Activated naive CD4-positive, alpha-beta T cell treated with anti-CD3 and anti-CD28 coated beads, Interleukin-2, amount 50 U/mL, for 24 hours (primary cell): ENCODE data around the gene HMCN2.

Experiments used
- H3K27ac Mint-ChIP-seq: one replicate; pipeline ENCODE4 v1.8.0; 2021; ENCODE audit warnings: mild to moderate bottlenecking, mixed read lengths
- H3K27me3 Mint-ChIP-seq: one replicate; pipeline ENCODE4 v1.8.0; 2021; ENCODE audit warnings: mixed read lengths
- H3K36me3 Mint-ChIP-seq: one replicate; pipeline ENCODE4 v1.8.0; 2021; ENCODE audit warnings: mixed read lengths
- H3K4me1 Mint-ChIP-seq: one replicate; pipeline ENCODE4 v1.8.0; 2021; ENCODE audit warnings: mixed read lengths
- H3K4me3 Mint-ChIP-seq: one replicate; pipeline ENCODE4 v1.8.0; 2021; ENCODE audit warnings: mild to moderate bottlenecking, mixed read lengths
- H3K9me3 Mint-ChIP-seq: one replicate; pipeline ENCODE4 v1.8.0; 2021; ENCODE audit warnings: mixed read lengths

The HMCN2 gene

DNA sequence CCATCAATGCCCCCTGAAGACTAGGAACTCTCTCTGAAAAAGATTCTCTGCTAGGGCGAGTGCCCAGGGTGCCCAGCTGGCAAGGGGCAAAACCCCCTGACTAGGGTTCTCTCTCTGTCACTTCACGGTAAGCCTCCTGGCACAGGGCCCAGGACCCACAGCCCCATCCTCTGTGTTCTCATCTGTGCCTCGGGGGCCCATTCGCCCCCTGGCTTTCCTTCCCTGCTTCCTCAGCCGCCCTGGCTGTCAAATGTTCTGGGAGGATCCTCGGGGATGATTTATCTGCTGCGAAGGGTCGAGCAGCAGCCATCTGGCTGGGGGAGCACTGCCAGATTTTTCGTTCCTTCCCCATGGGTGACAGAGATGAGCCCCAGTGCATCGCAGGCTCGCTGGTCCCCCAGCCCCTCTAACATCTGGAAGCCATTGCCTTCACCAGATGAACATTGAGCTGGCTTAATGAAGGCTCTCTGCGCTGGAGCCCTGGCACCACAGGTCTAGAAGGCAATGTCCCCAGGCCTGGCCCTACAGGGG, 24.2 kb downstream of the HMCN2 start:
- Mint-ChIP-seq H3K4me3 (no peak overlapping the region), H3K27me3 (peaks cover 21% of the 10 kb centered on the region), H3K4me1 (no peaks in the 10 kb centered on the region), H3K36me3 (no peaks in the 10 kb centered on the region), H3K27ac (no peak overlapping the region), H3K9me3 (no peaks in the 10 kb centered on the region)

DNA sequence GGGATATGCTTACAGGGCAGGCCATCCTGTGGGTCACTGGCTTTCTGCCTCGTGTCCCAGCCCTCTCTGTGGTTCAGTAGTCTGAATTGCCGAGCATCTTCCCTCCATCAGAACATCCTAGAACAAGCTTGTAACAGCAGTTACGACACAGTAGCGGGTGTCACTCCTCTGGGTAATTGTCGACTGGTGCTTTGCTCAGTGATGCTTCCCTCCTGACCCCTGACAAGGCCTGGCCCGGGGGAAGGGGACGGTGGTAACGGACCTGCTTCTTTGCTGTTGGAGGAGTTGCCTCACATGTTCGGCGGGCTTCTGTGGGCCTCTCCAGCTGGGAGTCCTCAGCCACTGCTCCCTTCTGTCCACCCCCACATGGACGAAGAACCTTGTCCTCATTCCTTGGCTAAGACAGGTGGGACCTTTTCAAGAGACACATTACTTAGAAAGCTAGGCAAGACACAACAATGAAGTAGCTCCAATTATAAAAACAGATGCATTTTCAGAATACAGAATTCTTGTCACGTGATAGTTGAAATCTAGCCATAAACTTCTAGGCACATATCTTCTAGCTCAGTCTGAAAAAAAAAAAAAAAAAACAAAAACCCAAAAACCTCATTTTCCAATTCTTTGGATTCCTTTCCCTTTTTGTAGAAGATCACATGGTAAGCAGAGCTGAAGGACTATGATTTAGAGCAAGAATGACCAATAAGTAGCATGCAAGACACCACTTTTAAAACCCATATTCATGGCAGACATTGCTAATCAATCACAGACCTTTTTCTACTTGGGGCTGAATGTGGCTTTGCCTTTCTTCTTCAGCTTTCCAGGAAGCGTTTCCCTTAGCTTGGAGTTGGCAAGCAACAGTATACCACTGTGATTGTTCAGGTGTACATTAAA, 25.0 kb downstream of the HMCN2 start:
- Mint-ChIP-seq H3K4me3 (no peak overlapping the region), H3K27ac (peak overlapping the region; percentile 5), H3K9me3 (no peaks in the 10 kb centered on the region), H3K4me1 (no peaks in the 10 kb centered on the region), H3K36me3 (no peaks in the 10 kb centered on the region), H3K27me3 (peaks cover 18% of the 10 kb centered on the region)

DNA sequence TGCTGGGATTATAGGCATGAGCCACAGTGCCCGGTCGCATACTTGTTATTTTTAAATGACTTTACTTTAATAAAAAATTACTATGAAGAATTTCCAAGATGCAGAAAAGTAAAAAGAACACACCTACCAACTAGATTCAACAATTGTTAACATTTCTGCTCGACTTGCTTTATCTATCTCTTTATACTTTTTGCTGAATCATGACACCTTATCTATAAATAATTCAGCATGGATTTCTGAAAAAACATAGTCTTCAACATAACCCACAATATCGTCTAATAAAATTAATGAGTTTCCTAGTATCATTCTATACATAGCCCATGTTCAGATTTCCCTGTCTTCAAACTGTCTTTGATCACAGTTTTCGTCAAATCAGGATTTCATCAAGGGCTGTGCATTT, 25.9 kb downstream of the HMCN2 start:
- H3K36me3 Mint-ChIP-seq: no peaks in the 10 kb centered on the region
- H3K27ac Mint-ChIP-seq: no peak overlapping the region
- no peak overlapping the region for H3K4me3 Mint-ChIP-seq
- no peaks in the 10 kb centered on the region for H3K4me1 Mint-ChIP-seq
- peaks cover 17% of the 10 kb centered on the region for H3K27me3 Mint-ChIP-seq
- H3K9me3 Mint-ChIP-seq: no peaks in the 10 kb centered on the region

DNA sequence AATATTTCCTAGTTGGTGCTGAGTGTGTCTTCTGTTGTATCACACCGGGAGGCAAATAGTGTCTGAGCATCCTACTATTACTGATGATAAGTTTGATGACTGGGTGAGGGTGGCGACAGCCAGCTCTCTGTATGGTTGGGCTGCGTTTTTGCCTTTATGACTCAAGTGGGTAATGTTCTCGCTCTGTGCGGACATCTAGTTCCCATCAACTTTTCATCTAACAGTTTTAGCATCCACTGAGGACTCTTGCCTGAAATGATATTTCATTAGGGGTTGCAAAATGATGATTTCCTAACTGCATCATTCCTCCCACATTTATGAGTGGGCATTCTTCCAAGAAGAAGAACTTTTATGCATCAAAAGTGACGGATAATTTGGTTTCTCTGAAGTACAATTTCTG, 26.5 kb downstream of the HMCN2 start:
- Mint-ChIP-seq H3K36me3 (no peaks in the 10 kb centered on the region), H3K27ac (no peak overlapping the region), H3K9me3 (no peaks in the 10 kb centered on the region), H3K4me3 (no peak overlapping the region), H3K4me1 (no peaks in the 10 kb centered on the region), H3K27me3 (peaks cover 17% of the 10 kb centered on the region)

DNA sequence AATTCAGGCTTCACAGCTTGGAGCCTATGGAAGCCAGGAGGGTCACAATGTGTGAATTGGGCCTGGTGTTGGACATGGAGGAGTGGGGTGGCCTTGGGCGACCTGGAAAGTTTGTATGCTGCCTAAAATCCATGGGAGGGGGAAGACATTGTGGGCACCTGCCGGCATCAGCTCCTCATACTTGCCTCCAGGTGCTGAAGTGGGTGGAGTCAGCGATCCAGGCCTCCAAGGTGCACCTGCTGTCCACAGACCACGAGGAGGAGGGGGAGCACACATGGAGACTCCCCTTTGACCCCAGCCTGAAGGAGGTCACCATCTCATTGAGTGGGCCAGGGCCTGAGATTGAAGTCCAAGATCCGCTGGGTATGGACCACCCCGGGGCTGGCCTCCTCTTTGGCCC, 29.1 kb downstream of the HMCN2 start:
- Mint-ChIP-seq H3K27ac (no peak overlapping the region), H3K36me3 (no peaks in the 10 kb centered on the region), H3K4me1 (no peaks in the 10 kb centered on the region), H3K27me3 (peaks cover 10% of the 10 kb centered on the region), H3K9me3 (no peaks in the 10 kb centered on the region), H3K4me3 (no peak overlapping the region)

DNA sequence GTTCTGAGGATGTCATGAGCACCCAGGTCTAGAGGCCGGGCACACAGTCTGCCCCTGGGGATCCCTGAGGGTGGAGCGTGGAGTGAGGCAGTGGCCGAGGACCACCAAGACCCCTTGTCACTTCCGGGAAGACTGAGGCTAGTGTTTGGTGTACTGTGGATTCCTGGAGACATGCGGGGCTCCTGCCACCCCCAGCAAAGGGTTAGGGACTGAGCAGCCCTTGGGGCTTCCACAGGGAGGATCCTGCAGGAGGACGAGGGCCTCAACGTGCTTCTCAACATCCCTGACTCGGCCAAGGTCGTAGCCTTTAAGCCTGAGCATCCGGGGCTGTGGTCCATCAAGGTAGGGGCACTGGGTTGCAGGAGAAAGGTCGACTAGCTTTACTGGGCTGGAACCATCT, 29.9 kb downstream of the HMCN2 start:
- Mint-ChIP-seq H3K36me3 (no peaks in the 10 kb centered on the region), H3K4me3 (no peak overlapping the region)

DNA sequence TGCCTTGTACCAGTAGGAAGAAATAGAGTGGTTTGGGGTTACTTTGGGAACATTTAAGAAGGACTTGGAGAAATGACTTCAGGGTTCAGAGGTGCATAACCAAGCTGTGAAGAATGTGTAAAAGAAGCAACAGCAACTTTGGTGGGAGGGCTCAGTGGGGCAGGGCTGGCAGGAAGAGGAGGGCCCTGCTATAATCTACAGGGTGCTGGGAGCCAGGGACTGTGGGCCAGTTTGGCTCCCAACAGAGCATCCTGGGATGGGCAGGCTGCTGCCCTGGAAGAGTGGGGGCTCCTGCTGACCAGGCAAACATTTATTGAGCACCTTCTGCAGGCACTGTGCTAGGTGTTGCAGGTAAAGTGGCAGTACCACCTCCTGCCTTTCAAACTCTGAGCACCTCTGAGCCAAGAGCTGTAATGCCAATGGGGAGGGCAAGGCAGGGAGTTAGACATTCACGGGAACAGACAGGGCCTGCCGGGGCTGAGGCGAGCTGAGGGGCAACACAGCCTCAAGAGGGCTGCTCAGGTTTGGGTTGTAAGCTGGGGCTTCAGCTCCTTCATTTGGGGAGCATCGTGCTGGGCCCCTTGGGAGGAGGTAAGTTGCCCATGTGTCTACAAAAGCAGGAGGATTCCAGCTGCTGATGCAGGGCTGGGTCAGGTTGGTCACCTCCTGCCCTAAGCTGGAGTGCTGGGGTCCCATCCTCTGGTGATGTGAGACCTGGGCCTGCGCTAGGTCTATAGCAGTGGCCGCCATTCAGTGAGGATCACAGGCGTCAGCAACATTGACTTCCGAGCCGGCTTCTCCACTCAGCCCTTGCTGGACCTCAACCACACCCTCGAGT, 30.6 kb downstream of the HMCN2 start:
- Mint-ChIP-seq H3K27me3 (peaks cover 8% of the 10 kb centered on the region), H3K4me1 (no peaks in the 10 kb centered on the region), H3K27ac (no peak overlapping the region), H3K36me3 (no peaks in the 10 kb centered on the region), H3K9me3 (no peaks in the 10 kb centered on the region), H3K4me3 (no peak overlapping the region)

More for the DNA sequence above, 29.9 kb downstream of the HMCN2 start:
- Mint-ChIP-seq H3K9me3 (no peaks in the 10 kb centered on the region), H3K4me1 (no peaks in the 10 kb centered on the region), H3K27me3 (peaks cover 10% of the 10 kb centered on the region), H3K27ac (no peak overlapping the region)

DNA sequence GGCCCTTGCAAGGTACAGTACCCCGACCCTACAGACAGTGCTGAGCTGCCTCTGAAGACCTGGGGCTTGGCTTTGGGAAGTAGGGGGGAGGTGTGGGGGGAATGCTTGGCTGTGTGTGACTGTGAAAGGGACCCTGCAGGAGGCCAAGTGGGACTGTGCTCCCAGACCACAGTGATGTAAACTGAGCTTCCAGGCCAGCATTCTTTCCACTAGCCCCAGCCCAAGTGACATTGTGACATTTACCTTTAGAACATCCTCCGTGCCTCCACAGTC, 31.2 kb downstream of the HMCN2 start:
- H3K9me3 Mint-ChIP-seq: no peaks in the 10 kb centered on the region
- H3K4me1 Mint-ChIP-seq: no peaks in the 10 kb centered on the region
- no peak overlapping the region for H3K27ac Mint-ChIP-seq
- H3K27me3 Mint-ChIP-seq: peaks cover 8% of the 10 kb centered on the region
- H3K36me3 Mint-ChIP-seq: no peaks in the 10 kb centered on the region
- no peak overlapping the region for H3K4me3 Mint-ChIP-seq

DNA sequence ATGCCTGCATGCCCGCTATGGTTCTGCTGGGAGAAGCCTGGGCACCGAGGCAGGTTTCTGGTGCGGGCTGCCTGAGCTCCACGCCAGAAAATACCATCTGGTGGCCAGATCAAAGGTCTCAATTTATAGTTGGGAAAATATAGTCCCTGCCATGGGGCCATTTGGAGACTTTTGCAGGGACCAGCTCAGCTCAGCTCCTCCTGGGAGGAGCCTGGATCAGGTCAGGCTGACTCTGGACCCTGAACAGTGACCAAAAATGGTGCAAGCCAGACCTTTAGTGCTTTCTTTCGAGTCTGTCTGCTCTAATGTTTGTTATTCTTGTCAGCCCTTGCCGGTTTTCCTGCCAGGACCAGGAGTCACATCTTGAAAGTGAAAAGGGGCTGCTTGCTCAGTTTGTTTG, 31.8 kb downstream of the HMCN2 start:
- Mint-ChIP-seq H3K27me3 (peaks cover 8% of the 10 kb centered on the region), H3K4me1 (no peaks in the 10 kb centered on the region), H3K4me3 (no peak overlapping the region), H3K9me3 (no peaks in the 10 kb centered on the region), H3K27ac (no peak overlapping the region), H3K36me3 (no peaks in the 10 kb centered on the region)

DNA sequence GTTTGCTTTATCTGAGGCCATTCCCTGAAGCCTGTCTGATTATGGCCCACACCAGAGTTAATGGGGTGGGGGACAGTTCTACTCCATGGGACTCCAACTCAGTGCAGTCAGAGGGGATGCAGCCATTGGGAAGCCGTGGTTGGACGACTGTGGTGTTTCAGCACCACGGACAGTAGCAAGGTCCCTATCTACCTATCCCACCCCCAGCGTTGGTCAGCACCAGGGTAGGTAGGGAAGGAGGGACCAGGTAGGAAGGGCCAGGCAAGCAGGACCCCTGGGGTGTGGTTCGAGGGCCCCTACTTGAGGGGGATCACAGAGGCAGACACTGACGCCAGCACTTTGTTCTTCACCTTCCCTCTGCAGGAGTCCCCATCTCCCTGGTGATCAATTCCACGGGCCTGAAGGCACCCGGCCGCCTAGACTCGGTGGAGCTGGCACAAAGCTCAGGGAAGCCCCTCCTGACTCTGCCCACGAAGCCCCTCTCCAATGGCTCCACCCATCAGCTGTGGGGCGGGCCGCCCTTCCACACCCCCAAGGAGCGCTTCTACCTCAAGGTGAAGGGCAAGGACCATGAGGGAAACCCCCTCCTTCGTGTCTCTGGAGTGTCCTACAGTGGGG, 33.2 kb downstream of the HMCN2 start:
- Mint-ChIP-seq H3K9me3 (no peaks in the 10 kb centered on the region), H3K4me3 (no peak overlapping the region), H3K27me3 (peaks cover 2% of the 10 kb centered on the region), H3K4me1 (no peaks in the 10 kb centered on the region), H3K36me3 (no peaks in the 10 kb centered on the region), H3K27ac (no peak overlapping the region)

DNA sequence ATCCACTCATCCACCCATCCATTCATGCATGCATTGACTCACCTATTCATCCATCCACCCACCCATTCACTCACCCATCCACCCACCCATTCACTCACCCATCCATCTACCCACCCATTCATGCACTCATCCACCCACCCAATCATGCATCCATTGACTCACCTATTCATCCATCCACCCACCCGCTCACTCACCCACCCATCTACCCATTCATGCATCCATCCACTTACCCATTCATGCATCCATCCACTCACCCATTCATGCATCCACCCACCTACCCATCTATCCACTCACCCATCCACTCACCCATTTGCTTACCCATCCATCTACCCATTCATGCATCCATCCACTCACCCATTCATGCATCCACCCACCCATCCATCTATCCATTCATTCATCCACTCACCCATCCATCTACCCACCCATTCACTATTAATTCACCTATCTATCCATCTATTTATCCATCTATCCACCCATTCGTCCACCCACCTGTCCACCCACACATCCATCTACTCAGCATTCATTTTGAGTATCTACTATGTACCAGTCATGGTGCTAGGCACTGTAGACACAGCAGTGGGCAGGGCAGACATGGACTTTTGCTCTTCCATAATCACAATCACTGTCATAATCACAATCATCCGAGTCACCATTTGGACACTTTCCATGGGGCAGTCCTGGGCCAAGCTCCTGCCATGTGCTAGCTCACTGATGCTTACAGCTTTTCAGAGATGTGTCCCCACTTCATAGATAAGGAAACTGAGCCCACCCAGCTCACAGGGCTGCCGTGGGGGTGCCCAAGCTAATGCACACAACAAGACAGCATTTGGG, 34.4 kb downstream of the HMCN2 start:
- H3K27me3 Mint-ChIP-seq: peaks cover 4% of the 10 kb centered on the region
- H3K9me3 Mint-ChIP-seq: no peaks in the 10 kb centered on the region
- no peak overlapping the region for H3K27ac Mint-ChIP-seq
- no peaks in the 10 kb centered on the region for H3K4me1 Mint-ChIP-seq
- H3K36me3 Mint-ChIP-seq: no peaks in the 10 kb centered on the region
- no peak overlapping the region for H3K4me3 Mint-ChIP-seq

DNA sequence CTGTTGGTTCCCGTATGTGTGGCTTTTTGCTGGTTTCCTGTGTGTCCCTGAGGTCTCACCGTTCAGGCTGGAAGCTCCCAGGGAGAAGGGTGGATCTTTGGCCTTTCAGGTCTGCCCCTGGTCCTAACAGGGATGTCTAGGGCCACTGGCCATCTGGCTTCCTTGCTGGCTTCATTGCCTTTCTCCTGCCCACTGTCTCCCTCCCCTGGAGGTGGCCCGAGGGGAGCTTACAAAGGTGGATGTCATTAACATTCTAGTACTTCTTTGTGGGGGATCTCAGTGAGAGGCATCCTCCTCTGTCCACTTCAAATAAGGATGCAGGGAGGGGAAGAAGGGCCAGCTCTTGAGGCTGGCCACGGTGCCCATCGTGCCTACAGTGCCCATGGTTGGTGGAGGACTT, 35.2 kb downstream of the HMCN2 start:
- H3K27me3 Mint-ChIP-seq: peaks cover 4% of the 10 kb centered on the region
- H3K4me1 Mint-ChIP-seq: no peaks in the 10 kb centered on the region
- no peaks in the 10 kb centered on the region for H3K36me3 Mint-ChIP-seq
- no peak overlapping the region for H3K4me3 Mint-ChIP-seq
- H3K9me3 Mint-ChIP-seq: no peaks in the 10 kb centered on the region
- H3K27ac Mint-ChIP-seq: no peak overlapping the region

DNA sequence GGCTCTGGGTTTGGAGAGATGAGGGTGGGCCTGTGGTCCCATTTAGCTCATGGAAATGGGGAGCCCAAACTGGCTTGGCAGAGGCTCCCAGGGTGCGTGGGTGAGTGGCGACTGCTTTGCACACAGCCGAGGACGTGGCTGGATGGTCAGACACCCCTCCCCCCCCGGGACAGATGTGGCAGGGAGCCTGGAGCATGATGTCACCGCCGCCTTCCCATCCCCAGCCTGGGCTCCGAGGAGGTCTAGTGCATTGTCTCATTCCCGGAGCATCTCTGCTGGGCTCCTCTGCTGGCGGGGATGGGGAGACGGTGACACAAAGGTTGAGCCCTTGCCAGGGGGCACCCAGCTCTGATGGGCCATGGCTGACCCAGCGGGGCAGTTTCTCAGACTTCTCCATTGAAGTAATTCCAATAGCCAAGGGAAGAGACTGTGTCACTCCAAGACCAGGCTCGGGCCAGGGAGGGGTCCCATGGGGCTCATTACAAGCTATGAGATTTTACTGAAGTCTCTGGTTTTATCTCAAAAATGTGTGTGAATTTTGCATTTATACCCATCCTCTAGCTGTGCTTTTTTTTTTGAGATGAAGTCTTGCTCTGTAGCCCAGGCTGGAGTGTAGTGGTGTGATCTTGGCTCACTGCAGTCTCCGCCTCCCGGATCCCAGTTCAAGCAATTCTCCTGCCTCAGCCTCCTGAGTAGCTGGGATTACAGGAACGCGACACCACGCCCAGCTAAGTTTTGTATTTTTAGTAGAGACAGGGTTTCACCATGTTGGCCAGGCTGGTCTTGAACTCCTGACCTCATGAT, 36.1 kb downstream of the HMCN2 start:
- H3K27ac Mint-ChIP-seq: no peak overlapping the region
- H3K36me3 Mint-ChIP-seq: no peaks in the 10 kb centered on the region
- H3K9me3 Mint-ChIP-seq: no peaks in the 10 kb centered on the region

DNA sequence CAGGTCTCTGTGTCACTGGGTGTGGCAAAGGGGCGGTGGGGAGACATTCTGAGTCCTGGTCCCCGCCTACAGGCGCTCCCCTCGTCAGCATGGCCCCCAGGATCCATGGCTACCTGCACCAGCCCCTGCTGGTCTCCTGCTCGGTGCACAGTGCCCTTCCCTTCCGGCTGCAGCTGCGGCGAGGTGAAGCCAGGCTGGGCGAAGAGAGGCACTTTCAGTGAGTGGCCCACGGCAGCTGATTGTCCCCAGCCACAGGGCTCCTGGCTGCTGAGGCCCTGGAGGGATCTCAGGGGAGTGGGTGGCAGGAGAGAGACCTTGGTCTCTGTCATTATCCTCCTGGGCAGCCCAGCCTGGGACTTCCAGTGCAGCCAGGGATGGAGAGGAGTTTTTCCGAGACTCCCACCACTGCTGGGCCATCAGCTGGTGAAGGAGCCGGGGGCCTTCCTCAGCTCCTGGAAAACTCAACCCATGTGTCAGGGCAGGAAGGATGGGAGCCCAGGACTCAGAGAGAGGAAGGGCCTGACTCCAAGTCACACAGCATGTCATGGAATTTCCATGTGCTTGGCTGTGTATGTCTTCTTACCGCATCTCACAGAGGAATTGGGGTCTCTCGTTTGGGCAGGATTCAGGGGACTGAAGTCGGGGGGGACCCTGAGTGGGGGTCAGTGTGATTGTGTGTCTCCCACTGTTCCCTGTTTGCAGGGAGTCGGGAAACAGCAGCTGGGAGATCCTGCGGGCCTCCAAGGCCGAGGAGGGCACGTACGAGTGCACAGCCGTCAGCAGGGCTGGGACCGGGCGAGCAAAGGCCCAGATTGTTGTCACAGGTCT, 37.4 kb downstream of the HMCN2 start:
- no peaks in the 10 kb centered on the region for H3K36me3 Mint-ChIP-seq
- no peaks in the 10 kb centered on the region for H3K9me3 Mint-ChIP-seq
- no peak overlapping the region for H3K4me3 Mint-ChIP-seq
- peaks cover 3% of the 10 kb centered on the region for H3K27me3 Mint-ChIP-seq
- no peaks in the 10 kb centered on the region for H3K4me1 Mint-ChIP-seq
- no peak overlapping the region for H3K27ac Mint-ChIP-seq

More for the DNA sequence above, 36.1 kb downstream of the HMCN2 start:
- Mint-ChIP-seq H3K27me3 (peaks cover 4% of the 10 kb centered on the region), H3K4me3 (no peak overlapping the region), H3K4me1 (no peaks in the 10 kb centered on the region)
